Glutamatergic neuron (in vitro differentiated cells): Measurements from ENCODE around the gene PLEKHA7. TPM values are rescaled to one million over a fixed set of nuclear protein-coding genes. Genes with fewer than 3 reads are reported as not detected.

Experiments used
- DNase-seq: peaks from one replicate; pipeline ENCODE4 v3.0.0; 2022
- H3K27ac Mint-ChIP-seq: one replicate; pipeline ENCODE4 v1.8.0; 2020; ENCODE audit warnings: mild to moderate bottlenecking, mixed read lengths, inconsistent platforms; ENCODE audit not compliant: unreplicated experiment
- H3K27me3 Mint-ChIP-seq: one replicate; pipeline ENCODE4 v1.8.0; 2020; ENCODE audit warnings: mild to moderate bottlenecking, moderate library complexity, mixed read lengths, inconsistent platforms; ENCODE audit not compliant: unreplicated experiment
- H3K36me3 Mint-ChIP-seq: one replicate; pipeline ENCODE4 v1.8.0; 2020; ENCODE audit warnings: mild to moderate bottlenecking, mixed read lengths, inconsistent platforms; ENCODE audit not compliant: unreplicated experiment
- H3K4me1 Mint-ChIP-seq: one replicate; pipeline ENCODE4 v1.8.0; 2020; ENCODE audit warnings: mild to moderate bottlenecking, low read depth, mixed read lengths, inconsistent platforms; ENCODE audit not compliant: unreplicated experiment
- H3K4me3 Mint-ChIP-seq: one replicate; pipeline ENCODE4 v1.8.0; 2020; ENCODE audit warnings: mild to moderate bottlenecking, mixed read lengths, inconsistent platforms; ENCODE audit not compliant: unreplicated experiment
- H3K9me3 Mint-ChIP-seq: one replicate; pipeline ENCODE4 v1.8.0; 2020; ENCODE audit warnings: mild to moderate bottlenecking, moderate library complexity, mixed read lengths, inconsistent platforms; ENCODE audit not compliant: unreplicated experiment
- total RNA-seq: library from RNA; stranded (reverse); fragmentation: NEBNext Ultra II Directional; extraction: Animal tissue kit (Norgen Biotek cat#: 25700); gene quantifications from one replicate; pipeline ENCODE4 v1.2.1, GENCODE V29; 2021; ENCODE audit not compliant: unreplicated experiment
- TF ChIP-seq, protein P1 (sequence below): fragments of 200-600 bp; sonication (generic); IDR thresholded peaks from one replicate; pipeline ENCODE4 v1.5.0; 2021; ENCODE audit not compliant: partially characterized antibody, unreplicated experiment

The PLEKHA7 gene
- total RNA-seq, 1 donor from 2014 or later: 5.7 TPM

DNA sequence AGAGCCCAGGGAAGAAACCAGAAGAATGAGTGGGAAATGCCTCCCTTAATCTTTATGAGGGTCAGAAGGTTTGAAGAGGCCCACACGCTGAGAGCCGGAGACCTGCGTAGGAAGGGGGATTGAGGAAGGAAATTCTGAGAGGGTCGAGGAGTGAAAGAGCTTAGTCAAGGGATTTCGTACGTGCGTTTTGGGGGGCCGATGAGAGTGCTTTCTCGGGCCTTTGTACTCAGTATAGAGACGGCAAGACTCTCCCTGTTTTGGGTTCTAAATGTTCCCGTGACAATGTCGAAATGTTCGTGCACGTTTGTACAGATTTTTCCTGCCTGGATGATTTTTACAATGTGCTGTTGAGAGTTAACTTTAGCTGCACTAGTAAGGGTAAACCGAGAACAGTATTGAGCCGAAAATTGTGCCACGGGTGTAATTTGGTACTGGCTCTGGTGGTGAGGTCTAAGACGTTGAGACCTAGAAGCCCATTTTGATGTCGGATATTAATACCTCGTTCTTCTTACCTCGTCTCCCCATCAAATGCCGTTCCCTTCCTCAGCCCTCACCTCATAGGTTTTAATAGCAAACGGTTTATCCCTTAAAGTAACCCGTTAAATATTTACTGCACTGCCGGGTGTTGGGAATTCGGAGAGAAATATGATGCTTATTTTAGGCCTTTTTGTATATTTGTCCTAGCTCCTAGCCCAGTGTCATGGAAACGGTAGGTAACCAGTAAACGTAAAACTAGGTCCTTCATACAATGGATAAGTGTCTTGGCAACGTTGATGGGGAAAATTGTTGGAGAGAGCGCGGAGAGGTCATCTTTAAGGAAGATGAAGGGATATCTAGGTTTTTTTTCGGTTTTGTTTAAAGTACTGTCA is 275.0 kb downstream of the PLEKHA7 start:
- peaks cover 9% of the 10 kb centered on the region for H3K4me1 Mint-ChIP-seq
- peaks cover 2% of the 10 kb centered on the region for H3K27me3 Mint-ChIP-seq
- no peaks in the 10 kb centered on the region for H3K9me3 Mint-ChIP-seq
- TF ChIP-seq, protein P1, sequence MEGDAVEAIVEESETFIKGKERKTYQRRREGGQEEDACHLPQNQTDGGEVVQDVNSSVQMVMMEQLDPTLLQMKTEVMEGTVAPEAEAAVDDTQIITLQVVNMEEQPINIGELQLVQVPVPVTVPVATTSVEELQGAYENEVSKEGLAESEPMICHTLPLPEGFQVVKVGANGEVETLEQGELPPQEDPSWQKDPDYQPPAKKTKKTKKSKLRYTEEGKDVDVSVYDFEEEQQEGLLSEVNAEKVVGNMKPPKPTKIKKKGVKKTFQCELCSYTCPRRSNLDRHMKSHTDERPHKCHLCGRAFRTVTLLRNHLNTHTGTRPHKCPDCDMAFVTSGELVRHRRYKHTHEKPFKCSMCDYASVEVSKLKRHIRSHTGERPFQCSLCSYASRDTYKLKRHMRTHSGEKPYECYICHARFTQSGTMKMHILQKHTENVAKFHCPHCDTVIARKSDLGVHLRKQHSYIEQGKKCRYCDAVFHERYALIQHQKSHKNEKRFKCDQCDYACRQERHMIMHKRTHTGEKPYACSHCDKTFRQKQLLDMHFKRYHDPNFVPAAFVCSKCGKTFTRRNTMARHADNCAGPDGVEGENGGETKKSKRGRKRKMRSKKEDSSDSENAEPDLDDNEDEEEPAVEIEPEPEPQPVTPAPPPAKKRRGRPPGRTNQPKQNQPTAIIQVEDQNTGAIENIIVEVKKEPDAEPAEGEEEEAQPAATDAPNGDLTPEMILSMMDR: no peak
- DNase-seq: no peak
- H3K4me3 Mint-ChIP-seq: no peak overlapping the region
- H3K36me3 Mint-ChIP-seq: no peaks in the 10 kb centered on the region
- no peak overlapping the region for H3K27ac Mint-ChIP-seq

DNA sequence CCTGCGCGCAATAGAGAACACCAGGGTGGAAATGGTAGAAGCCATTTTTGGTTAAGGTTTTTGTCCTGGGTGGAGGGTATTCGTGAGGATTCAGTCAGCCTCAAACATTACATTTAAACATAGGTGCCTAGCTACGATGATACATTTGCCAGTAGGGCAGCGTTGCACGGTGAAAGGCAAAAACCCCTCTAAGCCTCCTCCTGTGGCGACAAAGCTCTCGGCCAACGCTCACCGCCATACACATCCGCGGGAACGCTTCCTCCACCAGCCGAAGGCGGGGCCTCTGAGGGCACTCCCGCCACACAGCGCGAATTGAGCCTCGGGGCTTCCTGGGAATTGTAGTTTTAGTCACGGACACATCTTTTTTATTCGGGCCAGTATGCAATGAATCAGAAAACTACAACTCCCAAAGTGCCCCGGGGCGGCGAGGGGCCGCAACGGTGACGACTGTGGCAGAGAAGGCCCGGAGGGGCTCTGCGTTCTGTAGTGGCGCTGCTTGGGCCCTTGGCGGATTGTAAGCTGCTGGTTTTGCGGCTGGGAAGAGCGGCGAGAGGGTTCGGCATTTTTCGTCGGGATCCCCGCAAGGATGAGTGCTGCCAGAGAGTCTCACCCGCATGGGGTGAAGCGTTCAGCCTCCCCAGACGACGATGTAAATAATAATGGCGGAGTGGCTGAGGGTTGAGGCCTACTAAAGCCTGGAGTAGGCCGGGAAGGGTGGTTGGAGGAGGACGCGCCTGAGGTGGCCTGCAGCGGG is 275.8 kb downstream of the PLEKHA7 start, which contains the start of gene C11orf58:
Gene C11orf58 (plus strand): TSS at position 455 of the 754 bp plus-strand sequence. CDS start 132 bp downstream, at position 587.
- TF ChIP-seq, protein P1: peak; percentile 18
- DNase-seq: peak; percentile 96
- Mint-ChIP-seq H3K9me3 (no peaks in the 10 kb centered on the region), H3K27me3 (peaks cover 2% of the 10 kb centered on the region), H3K27ac (peak within 1 kb of the TSS; percentile 94), H3K36me3 (no peaks in the 10 kb centered on the region), H3K4me1 (peaks cover 9% of the 10 kb centered on the region), H3K4me3 (peak within 1 kb of the TSS; percentile 88)

DNA sequence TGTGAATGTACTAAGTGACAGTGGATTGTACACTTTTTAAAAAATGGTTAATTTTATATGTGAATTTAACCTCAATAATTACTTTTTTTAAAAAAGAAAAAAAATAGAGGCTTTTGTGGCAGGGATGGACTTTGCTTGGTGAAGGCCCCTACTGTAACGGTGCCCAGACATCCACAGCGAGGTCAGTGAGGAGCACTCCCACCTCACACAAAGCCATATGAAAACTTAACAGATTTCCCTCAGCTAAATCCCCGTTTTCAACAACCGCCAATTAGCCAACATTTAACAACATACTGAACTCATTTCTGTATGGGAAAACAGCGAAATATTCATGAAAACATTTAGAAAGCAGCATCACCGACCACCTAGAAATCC is 276.4 kb downstream of the PLEKHA7 start:
- no peaks in the 10 kb centered on the region for H3K36me3 Mint-ChIP-seq
- TF ChIP-seq, protein P1: no peak

More for the DNA sequence above, 276.4 kb downstream of the PLEKHA7 start:
- Mint-ChIP-seq H3K4me1 (peaks cover 6% of the 10 kb centered on the region), H3K9me3 (no peaks in the 10 kb centered on the region), H3K4me3 (peak overlapping the region; percentile 88), H3K27ac (peak overlapping the region; percentile 94), H3K27me3 (peaks cover 2% of the 10 kb centered on the region)
- no peak for DNase-seq

Other genes with a start within 250 kb of the PLEKHA7 start
- 683 TPM for gene RPS13, start 63.3 kb upstream of the PLEKHA7 start, total RNA-seq
- gene PIK3C2A, start 193.6 kb upstream of the PLEKHA7 start, total RNA-seq: 55.7 TPM